DMS79 (cell line): ENCODE results near the gene ACP3.
A peak's percentile ranks its signal among the peaks of the same experiment; 100 is the strongest.

Source experiments
- DNase-seq: peaks from one replicate; lab custom pipeline; 2025; lab: John Stamatoyannopoulos, UW

The ACP3 gene

DNA sequence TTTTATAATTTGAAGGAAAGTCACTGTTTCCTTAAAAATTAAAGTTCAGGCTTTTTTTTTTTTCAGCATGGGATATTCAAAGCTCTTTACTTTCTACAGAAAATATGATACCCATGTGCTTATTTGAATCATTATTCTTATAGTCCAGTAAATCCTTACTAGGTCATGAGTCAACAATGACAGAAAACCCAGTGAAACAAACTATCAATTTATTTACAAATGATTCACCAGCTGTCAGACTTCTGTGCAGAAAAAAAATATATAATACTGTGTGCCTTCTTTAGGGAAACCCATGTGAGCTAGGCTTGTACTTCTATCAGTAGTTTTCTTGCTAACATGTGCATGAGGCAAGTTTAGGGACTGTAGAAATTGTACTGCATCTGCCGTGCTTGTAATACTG is 1.2 kb downstream of the ACP3 start:
- no peak for DNase-seq

- no peak for DNase-seq
Measured at GRCh38 chr3:132321304-132321703, 4.1 kb downstream of the ACP3 start.

GRCh38 chr3:132325103-132325606 is 7.9 kb downstream of the ACP3 start:
- DNase-seq: no peak

GRCh38 chr3:132325634-132326033 is 8.4 kb downstream of the ACP3 start:
- DNase-seq: no peak

DNA sequence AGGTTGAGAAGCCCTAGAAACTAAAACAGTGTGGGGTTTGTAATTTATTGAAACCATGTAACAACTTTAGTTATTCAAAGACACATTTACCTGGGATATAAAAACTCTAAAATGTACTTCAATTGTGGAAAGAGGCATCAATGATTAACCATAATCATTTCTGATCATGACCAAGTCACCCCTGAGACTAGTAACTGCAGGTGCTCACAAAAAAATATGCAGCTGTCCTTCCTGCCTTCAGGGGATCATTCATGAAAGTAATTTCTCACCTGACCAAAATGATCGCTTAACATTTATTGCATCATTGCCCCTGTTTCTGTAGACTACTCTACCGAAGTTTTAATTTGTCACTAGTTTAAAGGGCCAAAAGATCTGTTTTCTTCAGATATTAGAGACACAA is 9.0 kb downstream of the ACP3 start:
- no peak for DNase-seq

DNA sequence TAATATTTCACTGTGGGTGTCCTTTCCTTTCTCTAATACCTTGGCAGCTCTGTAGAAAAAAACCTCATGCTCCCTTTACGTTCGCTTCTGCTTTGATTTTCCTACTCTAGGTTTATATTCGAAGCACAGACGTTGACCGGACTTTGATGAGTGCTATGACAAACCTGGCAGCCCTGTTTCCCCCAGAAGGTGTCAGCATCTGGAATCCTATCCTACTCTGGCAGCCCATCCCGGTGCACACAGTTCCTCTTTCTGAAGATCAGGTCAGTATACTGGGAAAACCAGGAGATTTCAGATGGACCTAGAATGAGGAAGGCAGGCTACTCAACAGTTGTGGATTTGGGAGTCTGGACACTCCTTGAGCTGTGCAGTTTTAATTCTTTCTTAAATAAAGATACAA is 14.9 kb downstream of the ACP3 start:
- no peak for DNase-seq

DNA sequence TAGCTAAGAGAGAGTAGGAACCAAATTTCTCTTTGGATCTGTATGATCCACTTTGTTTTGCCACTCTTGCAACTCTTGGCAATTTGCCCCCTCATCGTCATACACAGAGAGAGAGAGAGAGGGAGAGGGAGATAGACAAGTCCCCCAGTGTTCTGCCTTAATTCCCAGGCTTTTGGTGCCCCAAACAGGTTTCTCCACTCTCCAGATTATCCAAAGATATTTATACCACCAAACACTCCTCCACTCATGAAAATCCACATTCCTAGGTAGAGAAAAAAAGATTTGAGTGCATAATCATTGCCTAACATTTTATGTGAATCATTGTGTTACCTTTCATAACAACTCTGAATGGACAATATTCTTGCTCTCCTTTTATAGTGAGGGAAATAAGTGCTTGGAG is 15.3 kb downstream of the ACP3 start:
- DNase-seq: no peak

DNA sequence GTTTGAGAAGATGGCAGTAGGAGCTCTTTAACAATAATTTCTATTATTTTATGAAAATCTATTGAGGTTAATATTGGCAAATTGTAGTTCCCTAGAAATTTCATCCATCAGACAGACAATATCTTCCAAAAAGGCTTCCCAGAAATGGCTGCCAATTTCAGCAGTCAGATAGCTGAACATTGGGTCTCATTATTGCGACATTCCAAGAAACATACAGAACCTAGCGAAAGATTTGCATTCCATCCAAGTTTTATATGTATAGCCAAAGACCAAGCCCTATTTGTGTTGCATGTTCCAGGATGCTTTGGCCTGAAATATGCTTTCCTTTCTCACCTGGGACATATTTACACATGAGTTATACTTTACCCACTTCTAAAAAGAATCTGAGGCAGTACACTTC is 24.5 kb downstream of the ACP3 start:
- DNase-seq: no peak

- no peak for DNase-seq
Measured at GRCh38 chr3:132342183-132342582, 25.0 kb downstream of the ACP3 start.

DNA sequence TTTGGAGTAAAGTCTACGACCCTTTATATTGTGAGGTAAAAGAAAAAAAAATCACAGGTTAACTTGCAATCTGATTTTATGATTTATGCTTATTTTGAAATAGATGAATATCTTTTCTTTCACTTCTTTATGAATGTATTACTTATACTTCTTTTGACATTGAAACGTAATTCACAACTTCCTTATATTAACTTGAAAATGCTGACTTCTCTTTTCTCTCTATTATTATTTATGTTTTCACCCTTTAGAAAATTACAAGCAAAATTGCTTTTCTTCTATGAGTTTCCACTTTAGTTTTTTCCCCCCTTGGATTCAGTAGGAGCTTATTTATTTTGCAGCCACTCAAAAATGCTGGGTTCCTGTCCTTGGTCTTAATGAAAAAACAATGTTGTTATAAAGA is 25.4 kb downstream of the ACP3 start:
- DNase-seq: no peak

DNA sequence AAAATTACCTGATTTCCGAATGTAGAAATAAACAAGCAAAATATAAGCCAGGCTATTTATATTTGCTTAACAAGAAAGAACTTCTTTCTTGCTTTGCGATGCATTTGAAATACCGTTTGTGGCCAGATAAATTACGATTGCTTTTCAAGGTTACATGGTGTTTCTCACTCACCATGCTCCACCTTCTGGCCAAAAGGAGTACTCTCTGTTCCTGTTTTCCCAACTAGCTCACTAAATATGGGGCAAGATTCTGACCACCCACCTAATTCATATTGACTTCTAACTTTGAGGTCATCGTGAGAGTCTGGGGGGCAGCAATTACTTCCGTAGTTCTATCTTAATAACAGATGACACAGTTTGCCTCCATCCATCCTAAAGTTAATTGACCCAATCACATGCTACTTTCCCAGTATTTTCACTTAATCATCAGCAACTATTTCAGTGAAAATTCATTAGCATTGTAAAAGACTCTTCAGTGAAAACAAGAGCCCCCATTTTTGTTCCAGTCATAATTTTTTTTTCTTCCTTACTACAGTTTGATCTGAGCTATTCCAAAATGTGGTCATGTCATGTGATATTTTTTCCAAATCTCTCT is 25.9 kb downstream of the ACP3 start:
- DNase-seq: peak; percentile 25

DNA sequence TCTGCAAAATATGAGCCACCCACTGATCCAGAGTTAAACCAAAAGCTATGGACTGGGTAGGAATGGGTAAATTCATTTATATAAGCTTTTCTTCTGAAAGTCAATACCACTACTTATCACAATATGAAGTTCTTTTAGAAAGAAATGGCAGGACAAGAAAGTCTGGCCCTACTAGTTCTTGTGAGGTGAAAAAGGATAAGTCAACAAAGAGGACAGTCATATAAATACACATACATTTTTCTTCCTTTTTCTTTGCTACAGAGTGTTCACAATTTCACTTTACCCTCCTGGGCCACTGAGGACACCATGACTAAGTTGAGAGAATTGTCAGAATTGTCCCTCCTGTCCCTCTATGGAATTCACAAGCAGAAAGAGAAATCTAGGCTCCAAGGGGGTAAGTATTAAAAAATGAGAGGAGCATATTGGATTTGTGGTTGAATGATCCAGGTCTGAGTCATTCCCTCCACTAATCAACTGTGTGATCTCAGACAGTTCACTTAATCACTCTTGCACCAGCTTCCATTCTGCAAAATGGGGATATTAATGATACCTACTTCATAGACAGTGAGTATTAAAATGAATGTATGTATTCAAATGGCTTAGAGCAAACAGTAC is 27.6 kb downstream of the ACP3 start:
- DNase-seq: no peak

- no peak for DNase-seq
Measured at GRCh38 chr3:132346841-132347736, 29.9 kb downstream of the ACP3 start.

GRCh38 chr3:132347811-132348210 is 30.6 kb downstream of the ACP3 start:
- DNase-seq: no peak

DNA sequence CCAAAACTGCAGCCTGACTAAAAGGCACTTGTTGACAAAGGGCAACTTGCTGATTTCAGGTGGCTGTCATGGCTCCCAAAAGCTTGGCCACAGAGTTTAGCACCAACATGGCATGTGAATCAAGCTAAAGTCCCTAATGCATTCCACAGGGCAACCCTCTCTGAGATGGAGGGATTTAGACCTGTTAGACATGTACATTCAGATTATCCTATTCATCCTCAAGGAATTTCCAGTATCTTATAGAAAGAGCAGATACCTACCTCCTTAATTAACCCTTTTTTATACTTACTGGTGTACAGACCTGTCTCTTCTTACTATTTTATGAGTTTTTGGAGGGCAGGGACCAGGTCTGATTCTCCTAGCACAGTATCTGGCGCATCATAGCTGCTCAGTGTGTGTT is 31.3 kb downstream of the ACP3 start:
- DNase-seq: no peak

- no peak for DNase-seq
Measured at GRCh38 chr3:132350814-132351213, 33.6 kb downstream of the ACP3 start.

- no peak for DNase-seq
Measured at GRCh38 chr3:132351222-132351806, 34.1 kb downstream of the ACP3 start.

DNA sequence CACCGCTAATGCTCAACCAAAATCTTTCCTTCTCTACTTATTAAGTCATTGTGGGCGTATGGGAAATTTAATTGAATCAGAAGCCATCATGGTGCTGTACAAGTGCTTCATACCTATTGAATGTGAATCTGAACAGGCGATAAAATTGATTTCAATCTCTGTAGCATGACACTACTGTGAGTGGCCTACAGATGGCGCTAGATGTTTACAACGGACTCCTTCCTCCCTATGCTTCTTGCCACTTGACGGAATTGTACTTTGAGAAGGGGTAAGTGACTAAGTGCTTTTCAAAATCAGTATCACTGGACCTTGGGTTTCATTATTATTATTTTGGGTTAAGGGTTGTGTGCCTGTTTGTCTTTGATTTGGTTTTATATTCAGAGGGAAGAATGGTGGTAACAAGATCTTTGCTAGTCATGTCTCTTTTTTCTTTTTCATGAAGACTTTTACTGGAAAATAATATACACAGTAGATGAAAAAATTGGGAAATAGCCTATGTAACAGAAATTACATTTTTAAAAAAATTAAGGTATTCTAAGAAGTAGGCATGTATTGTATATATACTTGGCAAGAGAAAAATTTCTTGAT is 35.4 kb downstream of the ACP3 start:
- peak; percentile 51 for DNase-seq

DNA sequence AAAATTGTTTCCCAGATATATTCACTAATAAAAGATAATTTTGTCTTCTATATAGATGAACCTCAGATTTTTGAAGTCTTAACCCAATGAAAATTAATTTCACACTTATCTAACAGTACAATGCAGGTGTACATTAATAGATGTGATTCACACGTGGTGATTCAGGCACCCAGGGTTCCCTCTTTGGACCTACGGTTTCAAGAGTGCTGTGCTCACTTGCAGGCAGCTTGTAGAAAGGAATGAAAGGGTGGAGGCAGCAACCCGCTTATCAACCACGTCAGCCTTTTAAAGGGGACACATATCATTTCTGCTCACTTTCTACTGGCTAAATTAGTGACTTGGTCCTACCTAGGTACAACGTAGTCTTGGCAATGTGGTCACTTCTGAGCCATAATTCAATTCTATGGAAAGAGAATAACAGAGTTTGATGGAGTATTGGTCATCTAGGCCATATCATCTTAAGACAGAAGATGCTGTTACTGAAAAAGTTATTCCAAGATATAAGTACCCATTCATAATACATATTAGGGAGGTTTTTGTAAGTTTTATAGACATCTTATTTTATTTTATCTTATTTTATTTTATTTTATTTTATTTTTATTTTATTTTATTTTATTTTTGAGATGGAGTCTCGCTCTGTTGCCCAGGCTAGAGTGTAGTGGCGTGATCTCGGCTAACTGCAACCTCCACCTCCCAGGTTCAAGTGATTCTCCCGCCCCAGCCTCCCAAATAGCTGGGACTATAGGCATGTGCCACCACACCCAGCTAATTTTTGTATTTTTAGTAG is 37.9 kb downstream of the ACP3 start:
- DNase-seq: no peak

DNA sequence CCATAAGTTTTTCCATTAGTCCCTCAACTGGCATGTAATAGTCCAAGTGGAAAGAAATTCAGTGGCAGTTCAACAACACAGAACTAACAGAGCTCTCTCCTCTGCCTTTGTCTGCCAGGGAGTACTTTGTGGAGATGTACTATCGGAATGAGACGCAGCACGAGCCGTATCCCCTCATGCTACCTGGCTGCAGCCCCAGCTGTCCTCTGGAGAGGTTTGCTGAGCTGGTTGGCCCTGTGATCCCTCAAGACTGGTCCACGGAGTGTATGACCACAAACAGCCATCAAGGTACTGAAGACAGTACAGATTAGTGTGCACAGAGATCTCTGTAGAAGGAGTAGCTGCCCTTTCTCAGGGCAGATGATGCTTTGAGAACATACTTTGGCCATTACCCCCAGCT is 39.4 kb downstream of the ACP3 start:
- DNase-seq: no peak

DNA sequence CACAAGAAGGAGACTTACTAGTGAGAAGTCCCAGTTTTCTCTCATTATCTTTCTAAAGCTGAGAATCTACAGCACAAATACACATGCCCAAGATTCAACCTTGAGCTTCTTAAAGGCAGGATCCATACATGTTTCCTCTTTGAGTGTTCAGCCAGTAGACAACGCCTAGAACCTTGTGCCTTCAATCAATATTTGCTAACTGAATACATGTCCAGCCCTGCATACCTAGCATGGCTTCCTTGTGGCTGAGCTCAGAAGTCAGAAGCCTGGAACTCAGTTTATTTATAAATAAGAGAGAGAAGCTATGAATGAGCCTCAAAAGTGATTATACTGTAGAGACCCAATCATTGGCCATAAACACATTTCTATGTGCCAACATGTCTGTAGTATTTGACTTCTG is 43.5 kb downstream of the ACP3 start:
- DNase-seq: no peak

GRCh38 chr3:132362329-132362728 is 45.1 kb downstream of the ACP3 start:
- DNase-seq: no peak
